ENCODE results near the gene HM13.

Gene HM13

DNA sequence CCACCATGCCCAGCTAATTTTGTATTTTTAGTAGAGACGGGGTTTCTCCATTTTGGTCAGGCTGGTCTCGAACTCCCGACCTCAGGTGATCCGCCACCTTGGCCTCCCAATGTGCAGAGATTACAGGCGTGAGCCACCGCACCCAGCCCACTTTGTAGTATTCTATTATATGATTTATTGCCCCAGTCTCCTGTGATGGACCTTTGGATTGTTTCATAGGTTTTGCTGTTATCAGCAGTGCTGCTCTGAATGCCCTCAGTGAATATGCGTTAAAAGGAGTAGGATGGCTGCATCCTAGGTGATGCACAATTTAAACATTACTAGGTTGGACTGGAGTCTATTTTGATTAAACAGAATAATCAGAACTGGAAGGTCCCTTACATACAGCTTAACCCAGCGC, 101.2 kb downstream of the HM13 start:
- no peak for DNase-seq

DNA sequence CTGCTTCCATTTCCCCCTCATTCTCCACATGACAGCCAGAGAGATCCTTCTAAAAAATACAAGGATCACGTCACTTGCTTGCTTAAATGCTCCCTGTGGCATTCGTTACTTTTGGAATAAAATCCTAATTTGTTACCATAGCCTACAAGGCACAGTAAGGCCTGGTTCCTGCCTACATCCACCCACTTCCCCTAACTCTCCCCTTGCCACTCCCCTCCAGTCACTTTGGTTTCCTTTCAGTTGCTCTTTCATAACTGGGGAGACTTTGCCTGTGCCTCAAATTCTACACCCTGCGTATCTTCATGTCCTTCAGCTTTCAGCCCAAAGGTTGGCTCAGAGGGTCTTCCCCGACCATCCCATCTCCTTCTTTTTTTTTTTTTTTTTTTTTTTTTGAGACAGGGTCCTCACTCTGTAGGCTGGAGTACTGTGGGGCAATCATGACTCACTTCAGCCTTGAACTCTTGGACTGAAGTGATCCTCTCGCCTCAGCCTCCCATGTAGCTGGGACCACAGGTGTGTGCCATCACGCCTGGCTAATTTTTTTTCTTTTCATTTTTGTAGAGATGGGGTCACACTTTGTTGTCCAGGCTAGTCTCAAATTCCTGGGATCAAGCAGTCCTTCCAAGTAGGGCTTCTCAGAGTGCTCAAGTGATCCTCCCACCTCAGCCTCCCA, 103.3 kb downstream of the HM13 start:
- no peak for DNase-seq
